Esophagus squamous epithelium (tissue), 4 donors: ENCODE data around the gene SHMT1.
"Not testable (repeated sequence)": the region's sequence is repeated elsewhere in the genome, so short reads cannot be mapped to it uniquely, and the experiment has no call there.

Source experiments
- POLR2A ChIP-seq, 4 donors: fragments of 450-650 bp; IDR thresholded peaks; one replicate each; pipeline ENCODE4 v1.6.1; 2017; ENCODE audit warnings: antibody characterized with exemption in 4 of 4, mild to moderate bottlenecking in 4 of 4, moderate library complexity in 3 of 4
- TF ChIP-seq, protein P1 (sequence below), 6 experiments: fragments of 450-650 bp in 4 of 6; fragments of 200-600 bp in 2 of 6; sonication (generic) in 2 of 6; IDR thresholded peaks; one replicate each; pipeline ENCODE4 v1.5.1; 2016 to 2019; ENCODE audit warnings: antibody characterized with exemption in 6 of 6, mild to moderate bottlenecking in 4 of 6, moderate library complexity in 4 of 6

DNA sequence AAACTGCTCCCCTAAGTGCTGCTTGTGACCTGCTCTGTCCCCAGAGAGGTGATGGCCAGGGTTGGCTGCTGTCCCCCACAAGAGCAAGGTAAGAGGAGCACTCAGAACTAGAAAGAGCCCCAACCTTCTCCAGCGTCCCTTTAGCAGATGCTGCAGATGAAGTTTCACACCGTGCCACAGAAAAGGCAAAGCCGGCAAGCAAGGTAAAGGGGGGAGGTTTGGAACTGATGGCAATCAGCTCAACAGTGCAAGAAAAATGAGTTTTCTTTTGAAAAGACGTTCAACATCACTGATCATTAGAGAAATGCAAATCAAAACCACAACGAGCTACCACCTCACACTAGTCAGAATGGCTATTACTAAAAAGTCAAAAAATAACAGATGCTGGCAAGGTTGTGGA, 40.3 kb upstream of the SHMT1 start:
- not testable (repeated sequence) for TF ChIP-seq POLR2A (IDR thresholded peaks at IDR 0.05)
- TF ChIP-seq, protein P1, sequence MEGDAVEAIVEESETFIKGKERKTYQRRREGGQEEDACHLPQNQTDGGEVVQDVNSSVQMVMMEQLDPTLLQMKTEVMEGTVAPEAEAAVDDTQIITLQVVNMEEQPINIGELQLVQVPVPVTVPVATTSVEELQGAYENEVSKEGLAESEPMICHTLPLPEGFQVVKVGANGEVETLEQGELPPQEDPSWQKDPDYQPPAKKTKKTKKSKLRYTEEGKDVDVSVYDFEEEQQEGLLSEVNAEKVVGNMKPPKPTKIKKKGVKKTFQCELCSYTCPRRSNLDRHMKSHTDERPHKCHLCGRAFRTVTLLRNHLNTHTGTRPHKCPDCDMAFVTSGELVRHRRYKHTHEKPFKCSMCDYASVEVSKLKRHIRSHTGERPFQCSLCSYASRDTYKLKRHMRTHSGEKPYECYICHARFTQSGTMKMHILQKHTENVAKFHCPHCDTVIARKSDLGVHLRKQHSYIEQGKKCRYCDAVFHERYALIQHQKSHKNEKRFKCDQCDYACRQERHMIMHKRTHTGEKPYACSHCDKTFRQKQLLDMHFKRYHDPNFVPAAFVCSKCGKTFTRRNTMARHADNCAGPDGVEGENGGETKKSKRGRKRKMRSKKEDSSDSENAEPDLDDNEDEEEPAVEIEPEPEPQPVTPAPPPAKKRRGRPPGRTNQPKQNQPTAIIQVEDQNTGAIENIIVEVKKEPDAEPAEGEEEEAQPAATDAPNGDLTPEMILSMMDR (IDR thresholded peaks at IDR 0.05) = not testable (repeated sequence)
